Trophoblast cell (in vitro differentiated cells and primary cell): Measurements from ENCODE around the gene IL17A.

Experiments used
- DNase-seq, 2 donors: peaks; one replicate each; pipeline ENCODE4 v3.0.0-alpha.2; 2016
- H2AFZ ChIP-seq: 2 replicates; pipeline ENCODE4 v1.6.1; 2013; ENCODE audit warnings: low read length, moderate library complexity, mild to moderate bottlenecking; ENCODE audit not compliant: insufficient read depth, poor library complexity
- H2AK5ac ChIP-seq: 2 replicates; pipeline ENCODE4 v1.6.1; 2013; ENCODE audit warnings: mild to moderate bottlenecking, low read length
- H2BK120ac ChIP-seq: 2 replicates; pipeline ENCODE4 v1.6.1; 2013; ENCODE audit warnings: low read length, mild to moderate bottlenecking, moderate library complexity; ENCODE audit not compliant: insufficient read depth, poor library complexity
- H2BK12ac ChIP-seq: 2 replicates; pipeline ENCODE4 v1.6.1; 2013; ENCODE audit warnings: mild to moderate bottlenecking, low read length, moderate library complexity
- H2BK5ac ChIP-seq: 2 replicates; pipeline ENCODE4 v1.6.1; 2013; ENCODE audit warnings: low read length, low read depth, moderate library complexity, mild to moderate bottlenecking; ENCODE audit not compliant: poor library complexity
- H3K14ac ChIP-seq: 2 replicates; pipeline ENCODE4 v1.6.1; 2013; ENCODE audit warnings: mild to moderate bottlenecking, low read length
- H3K18ac ChIP-seq: 2 replicates; pipeline ENCODE4 v1.6.1; 2013; ENCODE audit warnings: mild to moderate bottlenecking, low read length
- H3K23ac ChIP-seq: 2 replicates; pipeline ENCODE4 v1.6.1; 2013; ENCODE audit warnings: low read length
- H3K27ac ChIP-seq: 2 replicates; pipeline ENCODE4 v1.5.1; 2013; ENCODE audit warnings: low read depth, mild to moderate bottlenecking, inconsistent platforms, low read length, moderate library complexity
- H3K27me3 ChIP-seq: 2 replicates; pipeline ENCODE4 v1.6.1; 2013; ENCODE audit warnings: inconsistent platforms, mild to moderate bottlenecking, low read length, moderate library complexity; ENCODE audit not compliant: insufficient read depth
- H3K36me3 ChIP-seq, 2 experiments: 1 replicate in 1 of 2; 2 replicates in 1 of 2; pipeline ENCODE4 v1.6.1; 2013; ENCODE audit warnings: low read length in 2 of 2, mild to moderate bottlenecking in 2 of 2, moderate library complexity in 1 of 2; ENCODE audit not compliant: insufficient read depth in 2 of 2, control insufficient read depth in 1 of 2
- H3K4ac ChIP-seq: 2 replicates; pipeline ENCODE4 v1.6.1; 2013; ENCODE audit warnings: low read depth, mild to moderate bottlenecking, low read length, moderate library complexity
- H3K4me1 ChIP-seq, 2 experiments: 1 replicate in 1 of 2; 2 replicates in 1 of 2; pipeline ENCODE4 v1.6.1; 2013; ENCODE audit warnings: low read length in 2 of 2, mild to moderate bottlenecking in 2 of 2, moderate library complexity in 1 of 2; ENCODE audit not compliant: insufficient read depth in 2 of 2, control insufficient read depth in 1 of 2
- H3K4me2 ChIP-seq: 2 replicates; pipeline ENCODE4 v1.6.1; 2013; ENCODE audit warnings: inconsistent platforms, mild to moderate bottlenecking, low read length, moderate library complexity
- H3K4me3 ChIP-seq: 2 replicates; pipeline ENCODE4 v1.5.1; 2013; ENCODE audit warnings: mild to moderate bottlenecking, low read depth, low read length, inconsistent platforms
- H3K79me1 ChIP-seq: one replicate; pipeline ENCODE4 v1.6.1; 2013; ENCODE audit warnings: low read length
- H3K79me2 ChIP-seq: 2 replicates; pipeline ENCODE4 v1.6.1; 2013; ENCODE audit warnings: low read length, mild to moderate bottlenecking; ENCODE audit not compliant: control insufficient read depth, insufficient read depth, poor library complexity
- H3K9ac ChIP-seq: 2 replicates; pipeline ENCODE4 v1.6.1; 2013; ENCODE audit warnings: mild to moderate bottlenecking, low read length
- H3K9me3 ChIP-seq: 2 replicates; pipeline ENCODE4 v1.6.1; 2013; ENCODE audit warnings: low read depth, mild to moderate bottlenecking, control low read depth, inconsistent platforms, low read length; ENCODE audit not compliant: insufficient read depth
- H4K12ac ChIP-seq: 2 replicates; pipeline ENCODE4 v1.6.1; 2013; ENCODE audit warnings: low read depth, mild to moderate bottlenecking, low read length, moderate library complexity
- H4K8ac ChIP-seq: 2 replicates; pipeline ENCODE4 v1.6.1; 2013; ENCODE audit warnings: low read depth, mild to moderate bottlenecking, low read length, moderate library complexity
- H4K91ac ChIP-seq: one replicate; pipeline ENCODE4 v1.6.1; 2013; ENCODE audit warnings: low read depth, mild to moderate bottlenecking, low read length, moderate library complexity
- WGBS: extraction: QIAGEN DNeasy Blood & Tissue Kit; methylation state at CpG from one replicate; pipeline ENCODE4 v1.1.7; 2013; ENCODE audit warnings: missing lambda C conversion rate; ENCODE audit not compliant: insufficient read length, insufficient coverage; ENCODE audit errors: extremely low coverage; 5-methylcytosine and 5-hydroxymethylcytosine counted together

Gene IL17A

DNA sequence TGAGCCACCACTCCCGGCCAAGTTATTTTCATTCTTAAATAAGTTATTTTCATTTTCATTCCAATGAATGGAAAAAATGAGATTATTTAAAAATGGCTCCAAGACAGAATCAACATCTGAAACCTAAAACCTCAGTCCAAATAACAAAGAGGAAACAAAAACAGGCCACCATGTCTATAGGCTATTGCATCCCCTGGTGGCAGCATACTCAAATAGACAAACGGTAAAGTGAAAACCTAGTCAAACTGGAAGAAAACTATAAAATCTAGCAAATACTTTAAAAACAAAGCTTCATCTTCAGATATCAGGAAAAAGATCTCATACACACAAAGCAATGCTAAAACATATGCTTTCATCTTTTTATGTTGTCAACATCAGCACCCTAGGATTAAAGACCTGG is 20.9 kb downstream of the IL17A start:
- no peaks in the 10 kb centered on the region for H3K27me3 ChIP-seq
- no peak overlapping the region for H3K4me2 ChIP-seq
- no peaks in the 10 kb centered on the region for H3K79me2 ChIP-seq
- no peak overlapping the region for H2AK5ac ChIP-seq
- H3K14ac ChIP-seq = no peak overlapping the region
- no peak overlapping the region for H3K4me3 ChIP-seq
- H4K12ac ChIP-seq = no peak overlapping the region
- no peak for DNase-seq
- no peak overlapping the region for H2BK5ac ChIP-seq
- H3K18ac ChIP-seq = no peak overlapping the region
- no CpG with 5 or more reads among the region's 2 CpGs for WGBS
- H3K4me1 ChIP-seq = no peaks in the 10 kb centered on the region
- H4K8ac ChIP-seq = no peak overlapping the region
- H3K36me3 ChIP-seq = no peaks in the 10 kb centered on the region
- H3K9me3 ChIP-seq = no peaks in the 10 kb centered on the region
- no peak overlapping the region for H4K91ac ChIP-seq
- H2BK12ac ChIP-seq = no peak overlapping the region
- H3K79me1 ChIP-seq = no peaks in the 10 kb centered on the region
- H3K4ac ChIP-seq = no peak overlapping the region
- no peak overlapping the region for H2BK120ac ChIP-seq
- no peak overlapping the region for H3K23ac ChIP-seq
- H2AFZ ChIP-seq = no peak overlapping the region
- no peak overlapping the region for H3K9ac ChIP-seq
- no peak overlapping the region for H3K27ac ChIP-seq

DNA sequence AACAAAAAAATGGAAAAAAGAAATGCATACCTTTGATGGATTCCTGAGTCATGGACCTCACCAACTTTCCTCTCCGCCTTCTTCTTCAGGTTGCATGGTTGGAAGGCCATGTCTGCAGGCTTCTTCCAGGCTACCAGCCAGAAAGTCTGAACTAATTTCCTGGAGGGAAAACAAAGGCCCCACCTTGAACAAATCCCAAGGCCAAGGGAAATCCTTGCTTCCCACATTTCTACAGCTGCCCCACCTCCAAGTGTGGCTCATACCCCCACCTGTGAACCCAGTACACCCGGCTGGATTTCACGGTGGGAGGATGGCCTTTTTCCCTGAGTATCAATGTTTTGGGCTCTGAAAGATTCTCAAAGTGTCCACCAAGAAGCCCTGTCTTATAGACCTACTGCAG is 22.4 kb downstream of the IL17A start:
- Histone ChIP-seq H3K4me1 (peaks cover 0 to 2% of the 10 kb centered on the region in 2 experiments), H3K14ac (no peak overlapping the region), H3K18ac (no peak overlapping the region), H3K9ac (no peak overlapping the region), H2BK12ac (no peak overlapping the region), H3K36me3 (no peaks in the 10 kb centered on the region), H2AFZ (no peak overlapping the region), H4K8ac (no peak overlapping the region), H3K9me3 (no peaks in the 10 kb centered on the region), H4K91ac (no peak overlapping the region), H2AK5ac (no peak overlapping the region), H3K79me2 (no peaks in the 10 kb centered on the region), H3K4me3 (no peak overlapping the region), H3K79me1 (no peaks in the 10 kb centered on the region), H3K27me3 (no peaks in the 10 kb centered on the region), H3K23ac (no peak overlapping the region), H2BK5ac (no peak overlapping the region), H3K4ac (no peak overlapping the region), H2BK120ac (no peak overlapping the region), H3K27ac (no peak overlapping the region), H4K12ac (no peak overlapping the region), H3K4me2 (no peak overlapping the region)
- WGBS = no CpG with 5 or more reads among the region's 3 CpGs
- DNase-seq = no peak

GRCh38 chr6:52209770-52210169 is 23.6 kb downstream of the IL17A start:
- Histone ChIP-seq H3K23ac (no peak overlapping the region), H4K91ac (no peak overlapping the region), H3K4me1 (peaks cover 0 to 2% of the 10 kb centered on the region in 2 experiments), H3K27me3 (no peaks in the 10 kb centered on the region), H4K12ac (no peak overlapping the region), H2AK5ac (no peak overlapping the region), H2BK5ac (no peak overlapping the region), H3K36me3 (no peaks in the 10 kb centered on the region), H3K79me1 (no peaks in the 10 kb centered on the region), H3K27ac (no peak overlapping the region), H3K79me2 (no peaks in the 10 kb centered on the region), H3K4ac (no peak overlapping the region), H2BK120ac (no peak overlapping the region), H4K8ac (no peak overlapping the region), H3K18ac (no peak overlapping the region), H3K9ac (no peak overlapping the region), H3K4me2 (no peak overlapping the region), H3K14ac (no peak overlapping the region), H3K4me3 (no peak overlapping the region), H3K9me3 (no peaks in the 10 kb centered on the region), H2BK12ac (no peak overlapping the region), H2AFZ (no peak overlapping the region)
- no peak for DNase-seq
- no CpG with 5 or more reads among the region's 2 CpGs for WGBS

GRCh38 chr6:52210227-52210626 is 24.1 kb downstream of the IL17A start:
- WGBS = no CpG with 5 or more reads among the region's 2 CpGs

More at GRCh38 chr6:52210227-52210626, 24.1 kb downstream of the IL17A start:
- Histone ChIP-seq H3K14ac (no peak overlapping the region), H3K18ac (no peak overlapping the region), H3K4me2 (no peak overlapping the region), H3K79me2 (no peaks in the 10 kb centered on the region), H3K9me3 (no peaks in the 10 kb centered on the region), H3K9ac (no peak overlapping the region), H3K79me1 (no peaks in the 10 kb centered on the region), H2AFZ (no peak overlapping the region), H3K4me3 (no peak overlapping the region), H4K8ac (no peak overlapping the region), H3K27me3 (no peaks in the 10 kb centered on the region), H3K4me1 (peaks cover 0 to 2% of the 10 kb centered on the region in 2 experiments), H3K4ac (no peak overlapping the region), H4K12ac (no peak overlapping the region), H3K23ac (no peak overlapping the region), H4K91ac (no peak overlapping the region), H3K27ac (no peak overlapping the region), H2BK12ac (no peak overlapping the region), H2BK120ac (no peak overlapping the region), H3K36me3 (no peaks in the 10 kb centered on the region), H2AK5ac (no peak overlapping the region), H2BK5ac (no peak overlapping the region)
- no peak for DNase-seq
